Neural crest cell (in vitro differentiated cells): ENCODE measurements around the gene APBA1. TPM values are rescaled to one million over a fixed set of nuclear protein-coding genes. Genes with fewer than 3 reads are reported as not detected.

Experiments used
- DNase-seq: peaks from one replicate; pipeline ENCODE4 v3.0.0; 2021; ENCODE audit warnings: low read depth, mixed read lengths, low spot score
- H3K27ac Mint-ChIP-seq: one replicate; pipeline ENCODE4 v1.8.0; 2021; ENCODE audit warnings: mild to moderate bottlenecking, mixed read lengths; ENCODE audit not compliant: unreplicated experiment
- H3K27me3 Mint-ChIP-seq: 2 replicates; pipeline ENCODE4 v1.8.0; 2021; ENCODE audit warnings: low read depth, mild to moderate bottlenecking, mixed read lengths
- H3K36me3 Mint-ChIP-seq: 2 replicates; pipeline ENCODE4 v1.8.0; 2021; ENCODE audit warnings: low read depth, mild to moderate bottlenecking, mixed read lengths
- H3K4me1 Mint-ChIP-seq: 2 replicates; pipeline ENCODE4 v1.8.0; 2021; ENCODE audit warnings: mixed read lengths
- H3K4me3 Mint-ChIP-seq: one replicate; pipeline ENCODE4 v1.8.0; 2021; ENCODE audit warnings: mild to moderate bottlenecking, mixed read lengths
- H3K9me3 Mint-ChIP-seq: 2 replicates; pipeline ENCODE4 v1.8.0; 2021; ENCODE audit warnings: mixed read lengths
- CTCF ChIP-seq: fragments of 200-600 bp; sonication (generic); conservative IDR thresholded peaks from 2 replicates; pipeline ENCODE4 v1.5.0; 2021; ENCODE audit warnings: antibody characterized with exemption, mild to moderate bottlenecking
- total RNA-seq: library from RNA; stranded (reverse); gene quantifications from 2 replicates; pipeline ENCODE4 v1.2.1, GENCODE V29; 2021

The APBA1 gene
- total RNA-seq, 1 donor from 2014 or later: 3.7 TPM

GRCh38 chr9:69377981-69378380, 294.2 kb downstream of the APBA1 start:
- Mint-ChIP-seq H3K36me3 (no peaks in the 10 kb centered on the region), H3K4me1 (peaks cover 37% of the 10 kb centered on the region), H3K4me3 (no peak overlapping the region), H3K27ac (no peak overlapping the region), H3K9me3 (no peaks in the 10 kb centered on the region), H3K27me3 (no peaks in the 10 kb centered on the region)
- no peak for DNase-seq
- no peak for TF ChIP-seq CTCF

Other genes with a start within 250 kb of the APBA1 start
- 56.5 and 63.2 TPM in 2 replicates for gene PTAR1, start 87.6 kb upstream of the APBA1 start, total RNA-seq
- gene CFAP95, start 148.4 kb upstream of the APBA1 start, total RNA-seq: 0.37 and 0.82 TPM in 2 replicates